Stomach (tissue), 4 donors: Measurements from ENCODE around the gene STAC2.

Experiments
- EP300 ChIP-seq: sonication (generic); formaldehyde crosslinking; IDR thresholded peaks from one replicate; pipeline ENCODE4 v1.6.1; 2017; ENCODE audit warnings: antibody characterized with exemption
- POLR2A ChIP-seq, 4 donors: fragments of 450-650 bp; IDR thresholded peaks; one replicate each; pipeline ENCODE4 v1.6.1; 2016; ENCODE audit warnings: antibody characterized with exemption in 4 of 4, control low read depth in 2 of 4, mild to moderate bottlenecking in 1 of 4, moderate library complexity in 1 of 4
- POLR2AphosphoS5 ChIP-seq, 3 donors: sonication (generic); formaldehyde crosslinking; IDR thresholded peaks; one replicate each; pipeline ENCODE4 v1.6.1; 2016; ENCODE audit warnings: antibody characterized with exemption in 3 of 3
- TF ChIP-seq, protein P1 (sequence below), 7 experiments: fragments of 450-650 bp in 4 of 7; fragments of 200-600 bp in 3 of 7; sonication (generic) in 3 of 7; IDR thresholded peaks; one replicate each; pipeline ENCODE4 v1.5.1; 2016 to 2019; ENCODE audit warnings: antibody characterized with exemption in 7 of 7, control low read depth in 2 of 7, mild to moderate bottlenecking in 1 of 7

DNA sequence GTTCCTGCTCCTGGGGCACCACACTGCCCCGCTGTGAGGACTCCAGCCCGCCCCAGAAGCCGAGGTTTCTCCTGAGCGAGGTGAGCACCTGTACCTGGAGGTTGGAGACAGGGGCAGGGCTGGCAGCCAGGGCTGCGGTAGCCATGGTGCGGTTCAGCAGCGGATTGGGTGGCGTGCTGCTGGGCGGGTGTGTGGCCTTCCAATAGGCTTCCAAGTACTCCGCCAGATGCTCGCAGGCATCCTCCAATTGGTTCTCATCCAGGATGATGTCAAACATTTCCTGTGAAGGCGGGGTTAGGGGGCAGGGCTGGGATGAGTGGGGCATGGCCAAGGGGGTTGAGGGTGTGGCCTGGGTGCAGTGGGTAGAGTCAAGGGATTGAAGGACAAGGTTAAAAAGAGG, 48.5 kb downstream of the STAC2 start:
- TF ChIP-seq, protein P1, sequence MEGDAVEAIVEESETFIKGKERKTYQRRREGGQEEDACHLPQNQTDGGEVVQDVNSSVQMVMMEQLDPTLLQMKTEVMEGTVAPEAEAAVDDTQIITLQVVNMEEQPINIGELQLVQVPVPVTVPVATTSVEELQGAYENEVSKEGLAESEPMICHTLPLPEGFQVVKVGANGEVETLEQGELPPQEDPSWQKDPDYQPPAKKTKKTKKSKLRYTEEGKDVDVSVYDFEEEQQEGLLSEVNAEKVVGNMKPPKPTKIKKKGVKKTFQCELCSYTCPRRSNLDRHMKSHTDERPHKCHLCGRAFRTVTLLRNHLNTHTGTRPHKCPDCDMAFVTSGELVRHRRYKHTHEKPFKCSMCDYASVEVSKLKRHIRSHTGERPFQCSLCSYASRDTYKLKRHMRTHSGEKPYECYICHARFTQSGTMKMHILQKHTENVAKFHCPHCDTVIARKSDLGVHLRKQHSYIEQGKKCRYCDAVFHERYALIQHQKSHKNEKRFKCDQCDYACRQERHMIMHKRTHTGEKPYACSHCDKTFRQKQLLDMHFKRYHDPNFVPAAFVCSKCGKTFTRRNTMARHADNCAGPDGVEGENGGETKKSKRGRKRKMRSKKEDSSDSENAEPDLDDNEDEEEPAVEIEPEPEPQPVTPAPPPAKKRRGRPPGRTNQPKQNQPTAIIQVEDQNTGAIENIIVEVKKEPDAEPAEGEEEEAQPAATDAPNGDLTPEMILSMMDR (IDR thresholded peaks at IDR 0.05), result no peak
- TF ChIP-seq POLR2AphosphoS5 (IDR thresholded peaks at IDR 0.05) (no peak), POLR2A (IDR thresholded peaks at IDR 0.05) (no peak), EP300 (no peak)
